ENCODE measurements around the gene CDC16. TPM values are rescaled to one million over a fixed set of nuclear protein-coding genes. Genes with fewer than 3 reads are reported as not detected.

CDC16 gene
- total and polyA plus RNA-seq, 9 of the 15 experiments (the other 6 are each of a cell fraction or from before 2014, with no cell fraction given): 23.2 to 102 (median 51.6) TPM

- TF ChIP-seq, protein P1, sequence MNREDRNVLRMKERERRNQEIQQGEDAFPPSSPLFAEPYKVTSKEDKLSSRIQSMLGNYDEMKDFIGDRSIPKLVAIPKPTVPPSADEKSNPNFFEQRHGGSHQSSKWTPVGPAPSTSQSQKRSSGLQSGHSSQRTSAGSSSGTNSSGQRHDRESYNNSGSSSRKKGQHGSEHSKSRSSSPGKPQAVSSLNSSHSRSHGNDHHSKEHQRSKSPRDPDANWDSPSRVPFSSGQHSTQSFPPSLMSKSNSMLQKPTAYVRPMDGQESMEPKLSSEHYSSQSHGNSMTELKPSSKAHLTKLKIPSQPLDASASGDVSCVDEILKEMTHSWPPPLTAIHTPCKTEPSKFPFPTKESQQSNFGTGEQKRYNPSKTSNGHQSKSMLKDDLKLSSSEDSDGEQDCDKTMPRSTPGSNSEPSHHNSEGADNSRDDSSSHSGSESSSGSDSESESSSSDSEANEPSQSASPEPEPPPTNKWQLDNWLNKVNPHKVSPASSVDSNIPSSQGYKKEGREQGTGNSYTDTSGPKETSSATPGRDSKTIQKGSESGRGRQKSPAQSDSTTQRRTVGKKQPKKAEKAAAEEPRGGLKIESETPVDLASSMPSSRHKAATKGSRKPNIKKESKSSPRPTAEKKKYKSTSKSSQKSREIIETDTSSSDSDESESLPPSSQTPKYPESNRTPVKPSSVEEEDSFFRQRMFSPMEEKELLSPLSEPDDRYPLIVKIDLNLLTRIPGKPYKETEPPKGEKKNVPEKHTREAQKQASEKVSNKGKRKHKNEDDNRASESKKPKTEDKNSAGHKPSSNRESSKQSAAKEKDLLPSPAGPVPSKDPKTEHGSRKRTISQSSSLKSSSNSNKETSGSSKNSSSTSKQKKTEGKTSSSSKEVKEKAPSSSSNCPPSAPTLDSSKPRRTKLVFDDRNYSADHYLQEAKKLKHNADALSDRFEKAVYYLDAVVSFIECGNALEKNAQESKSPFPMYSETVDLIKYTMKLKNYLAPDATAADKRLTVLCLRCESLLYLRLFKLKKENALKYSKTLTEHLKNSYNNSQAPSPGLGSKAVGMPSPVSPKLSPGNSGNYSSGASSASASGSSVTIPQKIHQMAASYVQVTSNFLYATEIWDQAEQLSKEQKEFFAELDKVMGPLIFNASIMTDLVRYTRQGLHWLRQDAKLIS (CRISPR knock-in tag; IDR thresholded peaks at IDR 0.05): 0 out of 2 replicates have a peak, but pooled peaks have one; percentile 17
- TF ChIP-seq PHF8 (IDR thresholded peaks at IDR 0.05; ENCODE audit: borderline replicate concordance, low read length) (peak; percentile 85; the same call in 1 of the 2 replicates), TFE3 (CRISPR knock-in tag; IDR thresholded peaks at IDR 0.05) (no peak), ZFP30 (CRISPR knock-in tag; IDR thresholded peaks at IDR 0.05; ENCODE audit: borderline replicate concordance) (no peak), TAL1 (IDR thresholded peaks at IDR 0.05) (no peak), ZMIZ1 (IDR thresholded peaks at IDR 0.05; ENCODE audit: low read depth in 2 of 2, low read length in 2 of 2) (no peak; a peak in 1 of 4 replicates)
- TF ChIP-seq, protein P2, sequence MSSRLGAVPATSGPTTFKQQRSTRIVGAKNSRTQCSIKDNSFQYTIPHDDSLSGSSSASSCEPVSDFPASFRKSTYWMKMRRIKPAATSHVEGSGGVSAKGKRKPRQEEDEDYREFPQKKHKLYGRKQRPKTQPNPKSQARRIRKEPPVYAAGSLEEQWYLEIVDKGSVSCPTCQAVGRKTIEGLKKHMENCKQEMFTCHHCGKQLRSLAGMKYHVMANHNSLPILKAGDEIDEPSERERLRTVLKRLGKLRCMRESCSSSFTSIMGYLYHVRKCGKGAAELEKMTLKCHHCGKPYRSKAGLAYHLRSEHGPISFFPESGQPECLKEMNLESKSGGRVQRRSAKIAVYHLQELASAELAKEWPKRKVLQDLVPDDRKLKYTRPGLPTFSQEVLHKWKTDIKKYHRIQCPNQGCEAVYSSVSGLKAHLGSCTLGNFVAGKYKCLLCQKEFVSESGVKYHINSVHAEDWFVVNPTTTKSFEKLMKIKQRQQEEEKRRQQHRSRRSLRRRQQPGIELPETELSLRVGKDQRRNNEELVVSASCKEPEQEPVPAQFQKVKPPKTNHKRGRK (tag; IDR thresholded peaks at IDR 0.05): no peak
Measured at GRCh38 chr13:114281351-114282040, 46.8 kb downstream of the CDC16 start, which contains the start of gene UPF3A (continued).
